ENCODE results near the gene MAGOHB.
"Not testable (repeated sequence)": the region's sequence is repeated elsewhere in the genome, so short reads cannot be mapped to it uniquely, and the experiment has no call there.

The MAGOHB gene

DNA sequence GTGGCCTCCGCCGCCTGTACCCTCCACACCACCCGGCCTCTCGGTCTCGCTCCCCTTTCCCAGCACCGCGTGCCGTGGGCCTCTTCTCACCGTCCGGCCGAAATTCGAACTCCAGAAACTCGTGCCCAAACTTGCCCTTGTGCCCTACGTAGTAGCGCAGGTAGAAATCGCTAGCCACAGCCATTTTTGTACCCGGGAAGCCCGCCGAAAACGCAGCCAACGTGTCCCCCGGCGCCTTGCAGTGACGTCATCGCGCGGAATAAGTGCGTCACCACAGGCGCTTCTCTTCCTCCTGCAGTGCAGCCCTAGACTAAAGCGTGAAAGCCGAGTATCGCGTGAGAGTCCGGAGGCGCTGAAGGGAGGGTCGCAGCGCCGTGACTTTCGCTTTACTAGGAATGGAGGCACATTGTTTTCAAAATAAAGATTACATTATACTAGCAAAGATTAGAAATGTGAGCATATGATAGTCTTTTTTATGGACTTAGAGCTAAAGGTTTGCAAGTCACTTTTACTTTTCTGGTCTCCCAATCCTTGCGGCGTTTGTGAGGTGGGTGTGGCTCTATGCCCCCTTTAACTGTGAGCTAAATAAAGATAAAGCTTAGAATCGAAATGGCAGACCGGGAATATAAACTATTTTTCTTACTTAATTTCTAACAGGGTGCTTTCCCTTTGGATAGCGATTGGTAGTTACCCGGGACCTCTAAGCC is at the start of gene MAGOHB:
MAGOHB (minus strand) TSS at position 261 of the 707 bp plus-strand sequence; CDS start at position 184, 77 bp downstream.
- DNase-seq (ENCODE audit: low read depth): peak; percentile 100

DNA sequence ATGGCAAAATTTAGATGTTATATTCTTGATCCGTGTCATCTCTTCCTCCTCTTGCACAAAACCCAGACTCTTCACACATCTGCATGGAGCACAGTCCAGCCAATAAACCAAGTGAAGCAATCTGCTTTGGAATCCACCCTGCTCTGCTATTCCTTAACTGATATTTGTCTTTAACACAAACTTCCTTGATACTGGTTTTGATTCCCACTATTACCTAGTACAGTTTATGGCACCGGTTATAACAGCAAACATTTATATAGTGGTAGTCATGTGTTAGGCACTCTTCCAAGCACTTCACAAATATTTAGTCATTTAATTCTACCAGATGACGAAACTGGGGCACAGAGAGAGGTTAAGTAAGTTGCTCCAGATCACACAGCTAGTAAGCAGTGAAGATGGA is 47.9 kb upstream of the MAGOHB start:
- DNase-seq (ENCODE audit: low read depth): no peak

DNA sequence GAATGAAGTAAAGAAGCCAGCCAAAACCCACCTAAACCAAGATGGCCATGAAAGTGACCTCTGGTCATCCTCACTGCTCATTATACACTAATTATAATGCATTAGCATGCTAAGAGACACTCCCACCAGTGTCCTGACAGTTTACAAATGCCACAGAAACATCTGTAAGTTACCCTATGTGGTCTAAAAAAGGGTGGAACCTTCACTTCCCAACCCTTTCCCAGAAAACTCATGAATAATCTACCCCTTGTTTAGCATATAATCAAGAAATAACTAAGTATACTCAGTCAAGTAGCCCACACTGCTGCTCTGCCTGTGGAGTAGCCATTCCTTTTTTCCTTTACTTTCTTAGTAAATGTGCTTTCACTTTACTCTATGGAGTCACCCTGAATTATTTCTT is 40.6 kb upstream of the MAGOHB start:
- no peak for DNase-seq (ENCODE audit: low read depth)

DNA sequence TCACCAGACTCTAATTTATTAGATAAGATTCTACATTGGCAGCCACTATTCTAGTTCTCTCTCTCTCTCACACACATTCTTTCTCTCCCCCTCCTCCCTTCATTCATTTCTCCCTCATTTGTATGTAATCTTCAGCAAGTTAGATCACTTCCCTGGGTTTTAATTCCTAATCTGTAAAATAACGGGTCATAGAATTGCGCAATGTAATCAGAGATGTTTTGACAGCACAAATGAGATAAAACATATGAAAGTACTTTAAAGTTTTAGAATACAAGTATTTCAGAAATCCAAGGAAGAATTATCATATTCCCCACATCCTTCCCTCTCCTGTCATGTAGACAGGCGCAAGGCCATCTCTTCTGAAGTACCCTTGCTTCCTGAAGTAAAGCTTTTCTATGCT is 38.8 kb upstream of the MAGOHB start:
- DNase-seq (ENCODE audit: low read depth): no peak

DNA sequence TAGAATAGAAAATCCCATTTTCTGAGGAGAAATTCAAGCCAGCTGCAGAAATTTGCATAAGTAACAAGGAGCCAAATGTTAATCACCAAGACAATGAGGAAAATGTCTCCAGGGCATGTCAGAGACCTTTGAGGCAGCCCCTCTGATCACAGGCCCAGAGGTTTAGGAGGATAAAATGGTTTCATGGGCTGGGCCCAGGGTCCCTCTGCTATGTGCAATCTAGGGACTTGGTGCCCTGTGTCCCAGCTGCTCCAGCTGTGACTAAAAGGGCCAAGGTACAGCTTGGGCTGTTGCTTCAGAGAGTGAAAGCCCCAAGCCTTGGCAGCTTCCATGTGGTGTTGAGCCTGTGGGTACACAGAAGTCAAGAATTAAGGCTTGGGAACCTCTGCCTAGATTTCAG is 33.2 kb upstream of the MAGOHB start:
- DNase-seq (ENCODE audit: low read depth): not testable (repeated sequence)

DNA sequence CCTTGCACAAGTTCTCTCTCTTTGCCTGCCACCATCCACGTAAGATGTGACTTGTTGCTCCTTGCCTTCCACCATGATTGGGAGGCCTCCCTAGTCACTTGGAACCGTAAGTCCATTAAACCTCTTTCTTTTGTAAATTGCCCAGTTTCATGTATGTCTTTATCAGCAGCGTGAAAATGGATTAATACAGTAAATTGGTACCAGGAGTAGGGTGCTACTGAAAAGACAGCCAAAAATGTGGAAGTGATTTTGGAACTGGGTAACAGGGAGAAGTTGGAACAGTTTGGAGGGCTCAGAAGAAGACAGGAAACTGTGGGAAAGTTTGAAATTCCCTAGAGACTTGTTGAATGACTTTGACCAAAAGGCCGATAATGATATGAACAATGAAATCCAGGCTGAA is 32.5 kb upstream of the MAGOHB start:
- no peak for DNase-seq (ENCODE audit: low read depth)

DNA sequence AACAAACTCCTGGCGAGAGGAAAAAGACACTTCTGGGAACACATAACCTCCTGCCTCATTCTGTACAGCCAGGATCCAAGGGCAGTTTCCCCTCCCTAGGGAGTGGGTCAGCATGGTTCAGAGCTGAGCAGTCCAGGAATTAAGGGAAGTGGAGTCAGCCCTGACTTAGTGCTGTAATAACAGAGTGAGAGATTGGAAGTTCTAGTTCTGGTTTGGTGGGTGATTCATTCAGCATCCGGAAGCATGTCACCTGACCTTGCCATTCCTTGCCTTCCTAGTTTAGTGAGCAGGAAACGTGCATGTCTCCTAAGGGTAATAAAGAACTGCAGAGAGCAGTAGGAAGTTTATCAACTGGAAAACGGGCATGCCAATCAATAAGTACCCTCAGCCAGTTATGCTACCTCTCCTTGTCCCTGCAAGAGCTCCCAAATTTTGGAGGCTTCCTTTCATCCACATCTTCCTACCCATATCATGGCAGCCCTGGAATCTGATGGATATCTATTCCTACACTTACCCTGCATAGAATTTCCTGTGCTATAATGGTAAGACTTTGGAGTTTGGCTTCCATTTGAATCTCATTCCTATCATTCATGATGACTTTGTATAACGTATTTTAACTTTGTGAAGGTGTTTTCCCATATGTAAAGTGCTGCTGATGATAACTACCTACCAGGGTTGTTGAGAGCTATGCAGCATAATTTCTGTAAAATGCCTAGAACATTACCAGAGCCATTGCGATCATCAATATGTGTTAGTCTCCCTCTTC is 28.5 kb upstream of the MAGOHB start:
- DNase-seq (ENCODE audit: low read depth): no peak

DNA sequence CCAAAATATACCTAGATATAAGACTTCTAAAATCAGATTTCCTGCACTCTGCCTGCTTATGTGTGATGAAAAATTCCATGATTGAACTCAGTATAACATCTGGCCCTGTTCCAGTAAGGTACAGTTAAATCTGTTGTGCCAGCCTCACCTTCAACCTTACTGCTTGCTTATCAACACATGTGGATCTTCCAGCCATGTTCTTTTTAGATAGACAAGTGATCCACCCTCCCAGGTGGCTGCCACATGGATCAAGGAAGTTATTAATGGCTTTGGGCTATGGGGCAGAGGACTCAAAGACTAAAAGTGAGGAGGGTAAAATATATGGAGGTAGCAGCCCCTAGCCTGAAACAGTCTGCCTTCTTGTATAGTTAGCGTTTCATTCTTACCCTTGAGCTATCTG is 25.3 kb upstream of the MAGOHB start:
- DNase-seq (ENCODE audit: low read depth): no peak

DNA sequence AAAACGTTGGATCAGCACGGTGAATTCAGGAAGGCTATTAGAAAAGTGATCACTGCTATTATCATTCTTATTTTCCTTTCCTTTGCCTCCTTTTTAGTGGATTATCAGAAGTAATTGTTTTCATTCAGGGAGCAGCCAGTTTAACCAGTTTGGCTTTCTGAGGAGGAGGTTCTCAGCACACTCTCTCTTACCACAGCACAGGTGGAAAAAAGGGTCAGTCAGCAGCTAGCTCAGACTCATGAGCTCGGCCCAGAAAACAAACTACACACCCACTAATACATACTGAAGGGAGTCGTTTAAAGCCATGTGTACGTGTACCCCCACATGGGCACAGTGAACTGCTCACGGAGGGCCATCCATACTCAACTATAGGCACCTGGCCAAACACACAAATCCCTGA is 23.2 kb upstream of the MAGOHB start:
- DNase-seq (ENCODE audit: low read depth): no peak

DNA sequence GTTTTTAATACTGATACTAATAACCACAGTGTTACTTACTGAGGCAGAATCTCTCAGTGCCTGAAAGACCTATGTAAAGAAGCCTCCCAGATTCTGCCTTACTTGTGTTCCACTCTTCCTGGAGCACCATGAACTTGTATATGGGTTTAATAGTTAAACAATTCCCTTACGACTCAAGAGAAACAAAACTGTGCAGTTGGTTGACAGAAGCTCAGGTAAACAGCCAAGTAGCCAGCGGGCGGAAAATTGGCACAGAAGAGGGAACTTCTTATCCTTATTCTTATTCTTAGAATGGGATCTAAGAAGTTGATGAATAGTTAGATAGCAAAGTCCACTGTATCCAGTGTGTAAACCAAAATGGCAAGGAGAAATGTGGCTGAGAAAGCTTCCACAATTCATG is 22.7 kb upstream of the MAGOHB start:
- DNase-seq (ENCODE audit: low read depth): no peak

DNA sequence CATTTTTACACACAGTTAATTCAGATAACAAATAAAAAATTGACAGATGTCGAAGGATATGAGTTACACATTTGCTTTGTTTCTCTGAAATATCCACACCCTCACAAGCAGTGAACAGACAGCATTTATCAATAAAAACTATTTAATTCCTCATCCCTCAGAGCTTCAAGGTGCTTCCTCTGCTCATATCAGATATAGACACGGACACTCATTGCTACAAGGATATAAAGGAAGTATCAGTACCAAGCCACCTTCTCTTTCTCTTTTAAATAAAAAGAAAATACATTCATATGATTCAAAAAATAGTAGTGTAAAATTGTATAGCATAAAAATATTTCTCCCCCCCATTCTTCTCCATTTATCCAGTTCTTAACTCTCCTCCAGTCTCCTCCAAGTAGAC is 21.9 kb upstream of the MAGOHB start:
- no peak for DNase-seq (ENCODE audit: low read depth)

DNA sequence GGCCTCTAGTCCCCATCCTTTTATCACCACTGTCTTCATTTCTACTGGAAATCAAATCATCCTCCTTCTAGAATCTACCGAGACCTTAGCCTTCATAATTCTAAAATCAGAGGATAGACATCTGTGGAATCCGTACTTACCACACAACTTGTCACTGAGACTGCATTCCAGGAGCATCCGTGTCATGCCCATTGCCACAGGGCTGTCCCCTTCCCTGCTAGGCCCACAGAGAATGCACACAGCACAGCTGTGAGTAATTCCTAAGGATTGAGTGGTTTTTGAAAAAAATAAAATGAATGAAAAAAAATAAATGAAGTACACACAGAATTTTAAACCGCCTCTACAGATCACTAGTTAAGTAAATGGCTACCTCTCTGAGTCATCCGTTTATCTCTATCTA is 21.0 kb upstream of the MAGOHB start:
- DNase-seq (ENCODE audit: low read depth): no peak

DNA sequence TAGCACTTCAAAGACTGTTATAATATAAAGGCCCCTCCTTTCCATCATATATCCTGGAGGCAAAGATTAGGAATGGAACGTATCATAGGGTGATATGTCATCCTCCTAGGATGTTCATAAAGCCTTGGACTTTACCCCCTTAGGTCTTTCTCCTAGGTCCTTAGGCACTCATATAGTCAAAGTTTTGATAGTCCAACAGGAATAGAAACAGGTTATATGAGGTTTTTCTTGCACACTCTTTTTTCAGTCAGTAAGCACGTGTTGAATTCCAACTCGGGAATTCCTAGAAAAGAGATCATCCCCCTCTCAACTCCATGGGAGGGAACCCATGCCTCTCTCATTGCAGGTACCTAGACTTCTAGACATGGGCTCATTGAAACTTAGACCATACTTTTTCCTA is 20.1 kb upstream of the MAGOHB start:
- DNase-seq (ENCODE audit: low read depth): no peak

DNA sequence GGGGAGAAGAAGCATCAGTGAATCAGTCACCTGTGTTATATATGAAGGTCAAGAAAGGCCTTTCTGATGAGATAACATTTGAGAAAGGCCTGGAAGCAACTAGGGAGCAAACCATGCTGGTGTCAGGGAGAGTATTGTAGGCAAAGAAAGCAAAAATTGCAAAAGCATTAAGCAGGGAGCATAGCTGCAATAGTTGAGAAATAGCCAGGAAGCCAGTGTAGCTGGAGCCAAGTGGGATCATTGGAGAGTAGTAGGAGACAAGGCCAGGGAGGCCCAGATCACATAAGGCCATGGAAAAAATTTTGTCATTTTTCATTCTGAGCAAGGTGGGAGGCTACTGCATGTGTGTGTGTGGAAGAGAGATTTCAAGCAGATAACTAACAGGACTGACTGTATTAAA is 18.8 kb upstream of the MAGOHB start:
- no peak for DNase-seq (ENCODE audit: low read depth)

DNA sequence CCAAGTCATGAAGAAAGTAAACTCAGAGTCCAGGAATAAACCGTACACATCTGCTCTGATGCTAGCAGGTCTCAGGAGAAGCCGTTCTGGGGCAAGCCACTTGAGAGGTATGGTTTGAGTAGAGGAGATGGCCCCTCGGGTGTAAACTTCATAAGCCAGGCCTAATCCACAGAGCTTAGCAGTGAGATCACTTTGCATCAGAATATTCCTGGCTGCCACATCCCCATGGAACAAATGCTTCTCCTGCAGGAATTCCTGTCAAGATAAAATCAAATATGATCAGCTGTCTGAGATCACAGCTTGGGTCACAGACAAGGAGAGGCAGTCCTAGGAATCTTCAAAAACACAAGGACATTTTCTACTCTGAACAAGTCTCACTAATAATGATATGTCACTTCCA is 11.2 kb upstream of the MAGOHB start:
- DNase-seq (ENCODE audit: low read depth): no peak

DNA sequence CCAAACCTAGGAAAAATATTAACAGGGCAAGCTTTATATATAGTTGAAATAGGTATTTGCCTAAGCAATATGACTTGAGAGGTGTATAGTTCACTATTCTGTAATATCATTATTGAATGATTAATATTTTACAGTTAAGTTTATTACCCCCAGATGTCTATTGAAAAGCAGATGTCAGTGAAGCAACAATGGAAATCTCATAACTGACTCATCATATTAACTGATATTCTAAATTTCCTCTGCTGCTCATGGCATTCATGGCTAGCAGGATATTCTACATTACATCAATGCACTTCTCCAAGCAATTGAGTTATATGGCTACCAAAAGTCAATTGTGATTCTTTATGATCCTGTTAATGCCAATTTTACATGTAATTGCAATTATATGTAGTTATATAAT is 9.7 kb upstream of the MAGOHB start:
- no peak for DNase-seq (ENCODE audit: low read depth)

DNA sequence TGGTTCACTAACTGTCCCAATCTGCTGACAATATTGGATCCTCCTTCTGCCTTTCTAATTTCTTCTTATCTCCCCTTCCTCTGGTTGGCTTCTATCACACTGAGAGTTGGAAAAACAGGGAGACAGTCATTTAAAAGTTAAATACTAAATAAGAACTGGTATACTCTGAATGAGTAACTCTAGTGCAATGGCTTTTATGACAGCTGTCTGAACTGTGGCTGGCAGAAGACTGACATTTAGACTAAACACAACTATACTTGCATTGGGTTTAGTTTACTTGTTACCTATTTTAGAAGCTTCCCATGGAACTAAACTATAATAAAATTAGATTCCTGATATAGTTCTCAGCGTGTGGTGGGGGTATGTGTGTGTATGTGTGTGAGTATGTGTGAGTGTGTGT is 7.9 kb upstream of the MAGOHB start:
- no peak for DNase-seq (ENCODE audit: low read depth)

DNA sequence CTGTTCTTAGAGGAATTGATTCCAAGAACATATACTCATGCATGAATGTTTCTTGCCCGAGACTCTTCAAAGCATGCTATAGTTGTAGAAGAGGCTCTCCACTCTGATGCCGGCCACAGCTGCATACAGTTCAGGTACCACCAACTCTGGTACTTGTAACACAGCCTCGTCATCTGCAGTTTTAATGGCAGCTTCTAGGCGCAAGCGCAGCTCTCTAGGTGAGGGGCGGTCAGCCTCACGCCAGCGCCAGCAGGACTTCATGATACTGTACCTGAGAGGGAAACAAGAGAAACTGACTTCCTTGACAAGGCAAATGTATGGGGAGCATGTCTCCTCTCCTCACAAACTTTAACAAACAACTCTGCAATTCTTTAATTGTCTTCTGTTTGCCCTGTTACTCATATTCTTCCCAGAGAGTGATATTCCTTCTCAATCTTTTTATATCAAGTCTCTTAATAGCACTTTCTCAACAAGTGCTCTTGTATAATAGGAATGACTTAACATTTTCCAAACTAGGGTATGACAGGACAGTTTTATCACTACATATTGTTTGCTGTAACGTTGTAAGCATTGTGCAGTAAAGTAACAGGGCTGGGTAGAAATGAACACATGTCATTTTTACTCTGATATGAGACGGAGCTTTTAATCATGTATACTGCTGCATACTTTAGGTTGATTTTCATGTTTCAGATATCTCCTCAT is 6.8 kb upstream of the MAGOHB start:
- no peak for DNase-seq (ENCODE audit: low read depth)

DNA sequence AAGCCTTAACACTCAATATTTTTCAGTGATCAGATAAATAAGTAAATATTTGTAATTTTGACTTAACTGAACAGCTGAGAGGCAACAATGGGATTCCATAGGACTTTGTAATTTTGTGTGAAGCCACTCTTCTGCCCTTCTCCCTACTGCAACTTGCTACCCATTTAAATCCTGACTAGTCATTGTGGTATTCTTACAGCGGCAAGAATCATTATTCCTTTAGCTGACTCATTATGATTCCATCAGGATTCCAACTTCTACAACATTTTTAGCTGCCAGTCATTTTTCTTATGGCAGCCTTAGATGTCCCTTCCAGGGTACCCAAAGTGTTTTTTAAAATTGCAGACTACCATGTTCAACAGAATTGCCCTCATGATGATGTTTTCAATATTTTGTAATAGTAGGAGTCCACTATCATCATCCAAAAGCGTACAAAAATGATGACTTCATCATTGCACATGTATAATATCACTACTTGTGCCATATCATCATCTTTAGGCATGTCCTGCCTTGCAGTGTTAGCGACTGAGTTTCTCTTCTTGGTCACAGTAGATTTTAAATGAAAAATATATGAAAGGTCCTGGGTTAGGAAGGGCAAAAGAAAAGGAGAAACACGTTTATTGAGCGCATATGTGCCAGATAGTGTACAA is 5.1 kb upstream of the MAGOHB start:
- DNase-seq (ENCODE audit: low read depth): no peak

DNA sequence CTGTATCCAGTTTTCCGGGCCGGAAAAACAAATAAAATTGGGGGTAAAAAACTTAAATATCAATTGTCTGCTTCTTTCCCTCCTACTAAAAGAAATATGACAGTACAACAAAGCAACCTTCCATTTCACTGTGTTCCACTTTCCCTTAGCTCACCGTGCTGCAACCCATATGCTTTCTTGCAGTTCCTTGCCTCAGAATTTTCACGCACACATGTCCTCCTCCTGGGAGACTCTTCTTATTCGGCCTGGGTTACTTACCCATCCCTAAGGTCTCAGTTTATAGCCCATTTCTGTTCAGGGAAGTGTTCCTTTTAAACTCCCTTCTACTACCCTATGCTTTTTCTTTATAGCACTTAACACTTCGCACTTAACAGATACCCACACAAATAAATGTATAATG is 4.5 kb upstream of the MAGOHB start:
- no peak for DNase-seq (ENCODE audit: low read depth)

DNA sequence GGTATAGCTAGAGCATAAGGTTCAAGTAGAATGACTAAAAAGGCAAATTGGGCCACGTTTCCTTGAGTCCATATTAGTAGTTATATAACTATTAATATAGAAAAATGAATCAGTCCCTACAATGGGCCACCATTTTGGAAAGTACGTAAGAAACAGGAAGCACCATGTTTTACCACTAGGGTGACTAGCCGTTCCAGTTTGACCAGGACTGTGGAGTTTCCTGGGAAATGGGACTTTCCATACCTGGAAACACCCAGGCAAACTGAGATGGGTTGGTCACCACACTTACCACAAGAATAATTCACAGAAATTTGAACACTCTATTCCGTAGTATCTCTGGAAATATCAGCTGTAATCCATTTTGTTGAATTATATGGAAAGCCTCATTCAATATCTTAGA is 2.1 kb upstream of the MAGOHB start:
- DNase-seq (ENCODE audit: low read depth): no peak

DNA sequence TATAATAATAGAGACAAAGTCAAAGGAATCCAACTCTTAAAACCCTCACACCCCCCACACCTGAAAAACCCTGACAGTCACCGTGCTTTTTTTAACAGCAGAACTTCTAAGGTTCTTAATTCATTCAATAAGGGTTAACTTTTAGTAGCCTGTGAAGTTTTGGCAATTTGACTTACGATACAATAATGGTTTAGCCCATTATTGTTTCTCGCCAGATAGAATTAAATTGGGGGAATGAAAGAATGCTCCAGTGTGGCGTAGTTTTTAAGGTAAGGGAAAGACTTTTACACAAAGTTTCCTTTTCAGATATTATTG is 604 bp upstream of the MAGOHB start:
- no peak for DNase-seq (ENCODE audit: low read depth)

DNA sequence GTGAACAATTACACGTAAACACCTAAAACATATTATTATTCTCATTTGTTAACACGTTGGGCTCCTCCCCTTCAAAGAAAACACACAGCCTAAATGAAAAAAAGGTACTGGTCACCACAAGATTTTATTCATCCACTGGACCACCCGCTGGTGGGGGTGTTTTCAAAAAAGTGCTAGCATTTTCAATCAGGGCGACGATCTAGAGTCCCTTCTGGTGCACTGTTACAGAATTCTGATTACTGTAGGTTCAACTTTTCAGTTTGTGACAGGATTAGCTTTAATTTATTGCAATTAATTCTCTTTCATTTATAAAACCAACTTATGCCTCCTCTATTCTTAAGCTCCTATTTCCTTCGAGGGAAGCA is 443 bp downstream of the MAGOHB start:
- no peak for DNase-seq (ENCODE audit: low read depth)

Measured in stimulated activated CD8-positive, alpha-beta memory T cell treated with anti-CD3 and anti-CD28 coated beads, Interleukin-15, amount 100 ng/mL, for 24 hours (primary cell).